ENCODE data around the gene STIM2.

DNA sequence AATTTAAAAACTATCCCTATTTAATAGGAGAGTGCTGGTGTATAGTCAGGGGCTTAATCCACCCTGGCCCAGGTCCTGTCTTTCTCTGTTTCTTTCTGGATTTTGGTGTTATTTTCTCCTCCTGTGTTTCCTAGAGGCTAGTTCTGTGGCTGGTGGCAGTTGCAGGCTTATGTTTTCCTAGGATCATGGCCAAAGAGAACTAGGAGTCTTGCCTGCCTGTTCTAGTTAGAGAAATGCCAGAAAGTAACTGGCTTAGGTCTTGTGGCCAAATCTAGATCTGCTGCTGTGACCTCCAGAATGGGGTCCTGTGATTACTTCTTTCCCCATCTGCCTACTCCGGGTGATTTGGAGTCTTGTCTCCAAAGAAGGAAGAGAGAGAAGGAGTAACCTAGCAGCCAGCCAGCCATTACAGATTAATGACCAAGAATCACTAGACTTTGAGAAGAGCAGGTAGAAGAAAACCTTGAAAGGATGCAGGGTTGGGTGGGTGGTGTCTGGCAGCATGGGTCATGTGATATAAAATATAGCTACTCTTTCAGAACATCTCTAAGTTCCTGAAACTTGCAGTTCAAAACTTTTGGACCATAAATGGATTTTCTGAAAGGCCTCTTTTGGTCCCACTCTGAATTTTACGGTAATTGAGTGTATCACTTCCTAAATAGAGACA lies 117.9 kb downstream of the STIM2 start:
- no peak for TF ChIP-seq NKRF (conservative IDR thresholded peaks at IDR 0.05)
- no peak for TF ChIP-seq POLR2AphosphoS5 (IDR thresholded peaks at IDR 0.05; ENCODE audit: low read length)
- no peak for TF ChIP-seq NFYB (IDR thresholded peaks at IDR 0.05; ENCODE audit: insufficient read depth, low read depth, low read length)
- no peak for TF ChIP-seq CTCF (IDR thresholded peaks at IDR 0.05 in 2 of 3, conservative IDR thresholded peaks at IDR 0.05 in 1 of 3; ENCODE audit: control insufficient read depth in 2 of 3, extremely low read depth in 1 of 3, insufficient read depth in 1 of 3, low read depth in 3 of 3, low read length in 3 of 3)
- no peak for TF ChIP-seq MEF2B (IDR thresholded peaks at IDR 0.05; ENCODE audit: partially characterized antibody, poor library complexity, severe bottlenecking)
- TF ChIP-seq SREBF1 (IDR thresholded peaks at IDR 0.05; ENCODE audit: low read length): no peak
- TF ChIP-seq ATF7 (IDR thresholded peaks at IDR 0.05; ENCODE audit: low read depth): no peak
- TF ChIP-seq, protein P1, sequence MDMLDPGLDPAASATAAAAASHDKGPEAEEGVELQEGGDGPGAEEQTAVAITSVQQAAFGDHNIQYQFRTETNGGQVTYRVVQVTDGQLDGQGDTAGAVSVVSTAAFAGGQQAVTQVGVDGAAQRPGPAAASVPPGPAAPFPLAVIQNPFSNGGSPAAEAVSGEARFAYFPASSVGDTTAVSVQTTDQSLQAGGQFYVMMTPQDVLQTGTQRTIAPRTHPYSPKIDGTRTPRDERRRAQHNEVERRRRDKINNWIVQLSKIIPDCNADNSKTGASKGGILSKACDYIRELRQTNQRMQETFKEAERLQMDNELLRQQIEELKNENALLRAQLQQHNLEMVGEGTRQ (IDR thresholded peaks at IDR 0.05; ENCODE audit: borderline replicate concordance, low read depth, low read length): no peak
- no peak for TF ChIP-seq HDAC6 (IDR thresholded peaks at IDR 0.05; ENCODE audit: unreplicated experiment)
- no peak for TF ChIP-seq RBBP5 (conservative IDR thresholded peaks at IDR 0.05)

All from GM12878 (cell line).